ENCODE data around the gene MRPL58.

- TF ChIP-seq CTCF (IDR thresholded peaks at IDR 0.05) (no peak), EZH2phosphoT487 (IDR thresholded peaks at IDR 0.05) (no peak)
Observed at GRCh38 chr17:75001915-75002843, 10.3 kb upstream of the MRPL58 start.
